Heart left ventricle (tissue), 13 donors: ENCODE data around the gene PSTPIP1.

Source experiments
- POLR2A ChIP-seq, 2 donors: fragments of 450-650 bp; IDR thresholded peaks; one replicate each; pipeline ENCODE4 v1.6.1; 2017; ENCODE audit warnings: antibody characterized with exemption in 2 of 2, mild to moderate bottlenecking in 2 of 2, moderate library complexity in 2 of 2
- TF ChIP-seq, protein P1 (sequence below), 12 donors: fragments of 200-600 bp; sonication (generic) in 4 of 12; IDR thresholded peaks; one replicate each; pipeline versions ENCODE4 v1.5.0 to v1.8.0; 2018 to 2022; ENCODE audit warnings: antibody characterized with exemption in 12 of 12, mild to moderate bottlenecking in 5 of 12
- donor health status: ischemic (EF 13 %, LVEDD 7.1; RV severe dilation, severe dysfunction).
- donor health status: DM: no; HTN: yes; CAD: no.
- donor health status: DM: no; HTN: no; CAD: no.
- donor health status: ischemic (EF 25% LVEDD 6.9; RV normal size, moderate dysfunction).
- donor health status: ischemic (EF 25% LVEDD 5.7; RV mildly dilated, moderate dysfunction).
- donor health status: ischemic (EF 35%, LVEDD 5.7; RV mildly dilated, moderate dysfunction).
- donor health status: nonischemic (EF 11% LVEDD 7.7; RV severe dilation, severe dysfunction).
- donor health status: DM: yes; HTN: yes; CAD: no.
- donor health status: PGD.
- donor health status: ischemic (EF 29% LVEDD 5.4; RV normal size, mild dysfunction).
- donor health status: nonischemic (EF 23%, LVEDD 6.1; RV moderate dilation, normal function).

DNA sequence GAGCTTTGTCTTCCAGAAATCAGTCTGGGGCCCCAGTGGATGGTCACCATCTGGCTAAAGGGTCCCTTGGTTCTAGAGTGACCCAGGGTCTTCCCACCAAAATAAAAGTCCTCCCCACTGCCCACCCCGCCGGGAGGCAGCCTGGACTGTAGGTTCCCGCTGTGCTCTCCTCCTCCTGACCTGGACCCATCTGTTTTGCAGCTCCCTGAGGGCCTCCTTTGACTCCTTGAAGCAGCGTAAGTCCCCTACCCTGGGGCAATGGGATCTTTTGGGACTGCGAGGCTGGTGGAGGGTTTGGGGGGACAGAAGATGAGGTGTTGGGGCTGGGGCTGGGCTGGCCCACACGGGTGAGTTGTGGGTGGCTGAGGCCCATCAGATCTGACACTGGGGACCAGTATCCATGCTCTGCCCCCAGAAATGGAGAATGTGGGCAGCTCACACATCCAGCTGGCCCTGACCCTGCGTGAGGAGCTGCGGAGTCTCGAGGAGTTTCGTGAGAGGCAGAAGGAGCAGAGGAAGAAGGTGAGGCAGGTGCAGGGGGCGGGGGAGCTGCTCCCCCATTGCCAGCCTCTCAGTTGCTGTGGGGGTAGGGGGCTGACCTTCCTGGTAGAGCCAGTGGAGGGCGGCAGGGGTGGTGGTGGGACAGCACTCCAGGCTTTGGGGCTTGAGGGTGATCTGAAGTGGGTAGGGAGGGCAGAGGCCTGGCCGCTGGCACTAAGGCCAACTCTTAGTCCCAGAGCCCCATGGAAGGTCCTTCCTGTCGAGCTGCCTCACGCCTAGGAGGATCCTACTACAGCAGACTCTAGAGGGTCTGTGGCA is 30.4 kb downstream of the PSTPIP1 start:
- TF ChIP-seq, protein P1, sequence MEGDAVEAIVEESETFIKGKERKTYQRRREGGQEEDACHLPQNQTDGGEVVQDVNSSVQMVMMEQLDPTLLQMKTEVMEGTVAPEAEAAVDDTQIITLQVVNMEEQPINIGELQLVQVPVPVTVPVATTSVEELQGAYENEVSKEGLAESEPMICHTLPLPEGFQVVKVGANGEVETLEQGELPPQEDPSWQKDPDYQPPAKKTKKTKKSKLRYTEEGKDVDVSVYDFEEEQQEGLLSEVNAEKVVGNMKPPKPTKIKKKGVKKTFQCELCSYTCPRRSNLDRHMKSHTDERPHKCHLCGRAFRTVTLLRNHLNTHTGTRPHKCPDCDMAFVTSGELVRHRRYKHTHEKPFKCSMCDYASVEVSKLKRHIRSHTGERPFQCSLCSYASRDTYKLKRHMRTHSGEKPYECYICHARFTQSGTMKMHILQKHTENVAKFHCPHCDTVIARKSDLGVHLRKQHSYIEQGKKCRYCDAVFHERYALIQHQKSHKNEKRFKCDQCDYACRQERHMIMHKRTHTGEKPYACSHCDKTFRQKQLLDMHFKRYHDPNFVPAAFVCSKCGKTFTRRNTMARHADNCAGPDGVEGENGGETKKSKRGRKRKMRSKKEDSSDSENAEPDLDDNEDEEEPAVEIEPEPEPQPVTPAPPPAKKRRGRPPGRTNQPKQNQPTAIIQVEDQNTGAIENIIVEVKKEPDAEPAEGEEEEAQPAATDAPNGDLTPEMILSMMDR (IDR thresholded peaks at IDR 0.05) = no peak
- TF ChIP-seq POLR2A (IDR thresholded peaks at IDR 0.05) = no peak
